ENCODE measurements around the gene CD300H.
"Not testable (repeated sequence)": the region's sequence is repeated elsewhere in the genome, so short reads cannot be mapped to it uniquely, and the experiment has no call there.

The CD300H gene

GRCh38 chr17:74585711-74586110 lies 18.4 kb upstream of the CD300H start:
- TF ChIP-seq CTCF (IDR thresholded peaks at IDR 0.05; ENCODE audit: low read depth, low read length, missing control alignments): no peak
- no peak overlapping the region for H3K4me3 ChIP-seq (ENCODE audit: low read depth, low read length)
- no peak for DNase-seq (ENCODE audit: low read depth)

- DNase-seq (ENCODE audit: low read depth): no peak
- H3K4me3 ChIP-seq (ENCODE audit: low read depth, low read length): no peak overlapping the region
- no peak for TF ChIP-seq CTCF (IDR thresholded peaks at IDR 0.05; ENCODE audit: low read depth, low read length, missing control alignments)
Measured at GRCh38 chr17:74584292-74585060, 17.2 kb upstream of the CD300H start.

GRCh38 chr17:74582633-74583032 lies 15.3 kb upstream of the CD300H start:
- no peak for TF ChIP-seq CTCF (IDR thresholded peaks at IDR 0.05; ENCODE audit: low read depth, low read length, missing control alignments)
- DNase-seq (ENCODE audit: low read depth): no peak
- no peak overlapping the region for H3K4me3 ChIP-seq (ENCODE audit: low read depth, low read length)

GRCh38 chr17:74579900-74580299 lies 12.6 kb upstream of the CD300H start:
- TF ChIP-seq CTCF (IDR thresholded peaks at IDR 0.05; ENCODE audit: low read depth, low read length, missing control alignments): no peak
- DNase-seq (ENCODE audit: low read depth): no peak
- no peak overlapping the region for H3K4me3 ChIP-seq (ENCODE audit: low read depth, low read length)

- DNase-seq (ENCODE audit: low read depth): no peak
- TF ChIP-seq CTCF (IDR thresholded peaks at IDR 0.05; ENCODE audit: low read depth, low read length, missing control alignments): no peak
Measured at GRCh38 chr17:74578979-74579378, 11.7 kb upstream of the CD300H start.

GRCh38 chr17:74574489-74575142 lies 7.3 kb upstream of the CD300H start:
- H3K4me3 ChIP-seq (ENCODE audit: low read depth, low read length): no peak overlapping the region
- no peak for DNase-seq (ENCODE audit: low read depth)
- no peak for TF ChIP-seq CTCF (IDR thresholded peaks at IDR 0.05; ENCODE audit: low read depth, low read length, missing control alignments)

More at GRCh38 chr17:74578979-74579378, 11.7 kb upstream of the CD300H start:
- H3K4me3 ChIP-seq (ENCODE audit: low read depth, low read length): no peak overlapping the region

GRCh38 chr17:74573635-74574034 lies 6.3 kb upstream of the CD300H start:
- H3K4me3 ChIP-seq (ENCODE audit: low read depth, low read length); DNase-seq (ENCODE audit: low read depth): not testable (repeated sequence)
